Measurements from ENCODE around the gene ANOS1. TPM values are rescaled to one million over a fixed set of nuclear protein-coding genes. Genes with fewer than 3 reads are reported as not detected.

The ANOS1 gene
- total RNA-seq, 1 experiment from 2014 or later, result 54.9 TPM

- Histone ChIP-seq H2BK15ac (ENCODE audit: low read depth, low read length) (no peak overlapping the region), H4K8ac (replicated peaks; ENCODE audit: insufficient read length, low read depth, low read length) (no peak overlapping the region), H3K4ac (ENCODE audit: low read depth, low read length) (no peak overlapping the region), H3K27me3 (ENCODE audit: insufficient read depth, low read length) (no peaks in the 10 kb centered on the region), H3K18ac (ENCODE audit: insufficient read length, low read depth, low read length) (no peak overlapping the region), H3K79me1 (ENCODE audit: insufficient read depth, low read depth, low read length, poor library complexity, severe bottlenecking) (peaks cover 4% of the 10 kb centered on the region), H4K5ac (ENCODE audit: insufficient read length, low read depth, low read length) (no peak overlapping the region), H2BK20ac (ENCODE audit: low read depth, low read length, poor library complexity, severe bottlenecking) (no peak overlapping the region), H3K23me2 (ENCODE audit: insufficient read length, low read depth, low read length, poor library complexity, severe bottlenecking) (no peaks in the 10 kb centered on the region), H2BK12ac (ENCODE audit: insufficient read length, low read depth, low read length) (no peak overlapping the region), H3K27ac (ENCODE audit: insufficient read length, low read depth, low read length) (peak overlapping the region; percentile 11), H3K56ac (ENCODE audit: insufficient read length, low read depth, low read length) (no peak overlapping the region), H2BK5ac (ENCODE audit: insufficient read length, low read length) (no peak overlapping the region), H3K4me2 (ENCODE audit: insufficient read depth, insufficient read length, low read length) (no peak overlapping the region), H3K9ac (ENCODE audit: extremely low read depth, insufficient read length, low read length) (no peak overlapping the region), H2AK5ac (ENCODE audit: insufficient read length, low read length) (no peak overlapping the region), H3K79me2 (ENCODE audit: insufficient read depth, low read length) (peaks cover 14% of the 10 kb centered on the region; the same call in 1 of the 2 replicates), H3K14ac (ENCODE audit: insufficient read depth, low read length) (no peak overlapping the region), H3K9me3 (ENCODE audit: control insufficient read depth, low read depth, low read length) (no peaks in the 10 kb centered on the region), H4K20me1 (ENCODE audit: control insufficient read depth, insufficient read depth, insufficient read length) (no peaks in the 10 kb centered on the region), H3T11ph (ENCODE audit: low read length) (no peak overlapping the region), H4K91ac (ENCODE audit: insufficient read length, low read depth, low read length) (no peak overlapping the region), H2AFZ (ENCODE audit: low read length) (no peak overlapping the region), H3K23ac (ENCODE audit: insufficient read length, low read depth, low read length) (no peak overlapping the region), H2BK120ac (ENCODE audit: low read depth, low read length, poor library complexity, severe bottlenecking) (no peak overlapping the region), H3K4me1 (ENCODE audit: insufficient read depth, low read length) (peaks cover 22% of the 10 kb centered on the region)
- Mint-ChIP-seq H3K4me1 (peaks cover 51 to 57% of the 10 kb centered on the region in 2 experiments), H3K36me3 (ENCODE audit: insufficient read depth in 1 of 3, low read depth in 3 of 3) (peaks cover 7 to 25% (median 18%) of the 10 kb centered on the region in 3 experiments), H3K27ac (peak overlapping the region; percentile 3 to 84 (median 56); a peak in 5 of 7 replicates), H3K4me3 (no peak overlapping the region), H3K27me3 (ENCODE audit: low read depth) (no peaks in the 10 kb centered on the region), H3K9me3 (no peaks in the 10 kb centered on the region)
- no peak for TF ChIP-seq CTCF (conservative IDR thresholded peaks at IDR 0.05)
- WGBS (ENCODE audit: extremely low coverage, insufficient read length, low lambda C conversion rate), result no CpG with 5 or more reads among the region's 7 CpGs
- no peak for DNase-seq
Measured at GRCh38 chrX:8632924-8633323, 99.0 kb downstream of the ANOS1 start.
